GM18868 (cell line): ENCODE data around the gene CASZ1.

Experiments used
- ATAC-seq: cut with Tn5 transposase; IDR thresholded peaks from one replicate; pipeline ENCODE4 v1.9.1; 2021; ENCODE audit warnings: mild to moderate bottlenecking, moderate library complexity; ENCODE audit not compliant: unreplicated experiment

CASZ1 gene

GRCh38 chr1:10800778-10801177 is 4.3 kb upstream of the CASZ1 start:
- ATAC-seq, result no peak

- no peak for ATAC-seq
Observed at GRCh38 chr1:10799726-10800125, 3.3 kb upstream of the CASZ1 start.

GRCh38 chr1:10795276-10796021 is 997 bp downstream of the CASZ1 start:
- no peak for ATAC-seq

- no peak for ATAC-seq
Observed at GRCh38 chr1:10794724-10795275, 1.6 kb downstream of the CASZ1 start.

GRCh38 chr1:10793129-10793651 is 3.3 kb downstream of the CASZ1 start:
- no peak for ATAC-seq

GRCh38 chr1:10791105-10791951 is 5.1 kb downstream of the CASZ1 start:
- no peak for ATAC-seq

- ATAC-seq, result no peak
Observed at GRCh38 chr1:10789803-10790702, 6.4 kb downstream of the CASZ1 start.

GRCh38 chr1:10789047-10789791 is 7.2 kb downstream of the CASZ1 start:
- ATAC-seq, result no peak

- no peak for ATAC-seq
Observed at GRCh38 chr1:10788592-10789006, 7.8 kb downstream of the CASZ1 start.

- no peak for ATAC-seq
Observed at GRCh38 chr1:10787286-10787685, 9.2 kb downstream of the CASZ1 start.

- no peak for ATAC-seq
Observed at GRCh38 chr1:10785728-10786638, 10.5 kb downstream of the CASZ1 start.

- no peak for ATAC-seq
Observed at GRCh38 chr1:10784998-10785727, 11.3 kb downstream of the CASZ1 start.

- ATAC-seq, result no peak
Observed at GRCh38 chr1:10782491-10783244, 13.8 kb downstream of the CASZ1 start.

GRCh38 chr1:10781137-10781536 is 15.3 kb downstream of the CASZ1 start:
- no peak for ATAC-seq

GRCh38 chr1:10779841-10780240 is 16.6 kb downstream of the CASZ1 start:
- no peak for ATAC-seq

- ATAC-seq, result no peak
Observed at GRCh38 chr1:10779201-10779600, 17.2 kb downstream of the CASZ1 start.

GRCh38 chr1:10778640-10779039 is 17.8 kb downstream of the CASZ1 start:
- ATAC-seq, result no peak
